Medulla oblongata (tissue), 1 donor: ENCODE results near the gene CDK16.

Experiments
- DNase-seq: peaks from one replicate; pipeline ENCODE4 v3.0.0-alpha.2; 2015; ENCODE audit errors: extremely low spot score

The CDK16 gene

GRCh38 chrX:47218280-47218919 is at the start of gene CDK16:
Gene CDK16, plus strand, starts transcription at chrX:47218681. Its CDS starts 4,877 bp downstream, at chrX:47223558.
- peak; percentile 72 for DNase-seq

GRCh38 chrX:47169273-47169672 is 49.2 kb upstream of the CDK16 start:
- no peak for DNase-seq

- no peak for DNase-seq
These were observed 48.6 kb upstream of the CDK16 start for GRCh38 chrX:47169726-47170515.

DNA sequence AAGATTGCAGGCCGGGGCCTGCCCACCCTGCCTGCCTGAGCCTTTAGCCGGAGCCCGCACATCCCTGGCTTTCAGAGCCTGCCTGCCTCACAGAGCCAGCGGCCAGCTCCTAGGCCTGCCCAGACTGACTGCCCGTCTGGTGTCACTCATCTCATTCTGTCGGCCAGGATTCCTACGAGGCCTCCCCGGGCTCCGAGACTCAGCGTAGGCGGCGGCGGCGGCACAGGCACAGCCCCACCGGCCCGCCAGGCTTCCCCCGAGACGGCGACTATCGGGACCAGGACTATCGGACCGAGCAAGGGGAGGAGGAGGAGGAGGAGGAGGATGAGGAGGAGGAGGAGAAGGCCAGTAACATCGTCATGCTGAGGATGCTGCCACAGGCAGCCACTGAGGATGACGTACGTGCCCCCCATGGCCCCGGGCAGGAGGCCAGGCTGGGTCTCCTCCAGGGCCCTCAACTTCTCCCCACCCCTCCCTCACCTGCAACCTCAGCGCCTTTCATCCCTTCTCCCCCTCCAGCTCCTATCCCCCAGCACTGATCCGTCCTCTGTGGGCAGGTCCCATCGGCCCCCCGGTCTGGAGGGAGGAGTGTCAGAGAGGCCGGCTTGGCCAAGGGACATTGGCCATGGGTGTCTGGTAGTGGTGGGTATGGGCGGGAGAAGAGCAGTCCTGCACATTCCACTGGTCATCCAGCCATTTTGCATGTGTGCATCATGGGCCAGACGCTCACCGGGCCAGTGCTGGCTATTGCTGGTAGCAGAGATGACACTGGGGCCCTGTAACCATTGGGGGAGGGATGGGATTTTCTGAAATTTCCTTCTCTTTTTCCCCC is 47.4 kb upstream of the CDK16 start:
- no peak for DNase-seq

GRCh38 chrX:47171996-47172395 is 46.5 kb upstream of the CDK16 start:
- DNase-seq, result no peak

DNA sequence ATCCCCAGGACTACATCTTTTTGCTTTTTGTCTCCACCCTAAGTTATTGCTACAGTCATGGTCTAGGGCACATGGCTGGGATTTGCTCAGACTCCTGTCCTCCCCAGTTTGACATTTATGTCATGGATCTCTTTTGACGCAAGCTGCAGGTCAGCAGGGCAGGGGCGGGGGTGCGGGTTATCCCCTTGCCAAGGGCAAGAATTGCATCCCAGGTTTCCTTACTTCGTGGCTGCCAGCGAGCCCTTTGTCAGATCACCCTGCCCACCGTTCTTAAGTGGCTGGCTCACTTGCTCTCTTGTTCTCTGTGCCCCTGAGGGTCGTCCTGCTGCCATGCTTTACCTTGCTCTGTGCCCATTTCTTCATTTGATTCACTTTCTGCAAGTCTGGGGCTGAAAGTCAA is 45.9 kb upstream of the CDK16 start:
- no peak for DNase-seq

GRCh38 chrX:47172971-47173792 is 45.3 kb upstream of the CDK16 start:
- DNase-seq, result no peak

GRCh38 chrX:47174376-47174775 is 44.1 kb upstream of the CDK16 start:
- DNase-seq, result no peak

DNA sequence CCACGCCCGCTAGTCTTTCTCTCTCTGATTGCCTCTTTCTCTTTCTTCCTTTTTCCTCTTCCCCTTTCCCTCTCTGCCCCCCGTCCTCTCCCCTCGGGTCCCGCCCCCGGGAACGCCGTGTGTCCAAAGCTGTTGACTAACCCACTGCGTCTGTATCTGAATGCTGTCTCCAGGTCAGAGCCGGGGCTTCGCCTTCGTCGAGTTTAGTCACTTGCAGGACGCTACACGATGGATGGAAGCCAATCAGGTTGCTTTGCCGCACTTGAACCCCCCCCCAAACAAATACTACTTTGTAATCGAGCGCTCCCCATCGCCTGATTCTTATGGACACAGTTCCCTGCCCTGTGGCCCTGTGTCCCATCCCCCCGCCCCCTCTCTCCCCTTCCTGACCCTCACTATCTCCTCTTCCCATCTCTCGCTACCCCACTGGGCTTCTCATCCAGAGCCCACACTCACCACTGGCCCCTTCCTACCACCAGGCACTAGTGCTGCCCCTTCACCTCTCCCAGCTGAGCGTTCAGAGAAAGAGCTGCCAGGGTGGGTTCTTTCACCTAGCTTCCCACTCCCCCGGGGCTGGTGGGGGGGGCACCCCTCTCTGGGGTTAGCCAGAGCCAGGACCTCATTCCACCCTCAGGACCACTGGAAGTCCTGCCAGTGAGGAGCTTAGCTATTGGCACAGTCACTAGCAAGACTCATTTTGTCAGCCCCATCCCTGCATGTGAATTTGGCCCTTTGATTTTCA is 43.5 kb upstream of the CDK16 start:
- no peak for DNase-seq

DNA sequence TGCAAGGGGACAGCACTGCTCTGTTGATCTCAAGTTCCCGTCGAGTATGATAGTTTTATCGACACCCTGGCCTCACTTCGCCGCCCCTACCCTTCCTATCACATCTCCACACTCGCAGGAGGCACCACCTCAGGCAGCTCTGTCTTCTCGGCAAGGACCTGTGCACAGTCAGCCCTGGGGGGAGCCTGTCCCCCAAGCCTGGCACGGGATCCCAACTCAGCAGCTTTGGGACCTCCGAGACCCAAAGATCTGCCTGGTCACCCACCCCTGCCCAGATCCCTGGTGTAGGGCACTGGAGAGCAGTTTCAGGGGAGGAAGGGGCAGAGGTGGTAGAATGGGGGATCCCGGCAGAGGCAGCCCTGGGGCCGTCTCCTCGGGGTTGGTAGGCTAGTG is 42.9 kb upstream of the CDK16 start:
- no peak for DNase-seq

GRCh38 chrX:47176101-47176740 is 42.3 kb upstream of the CDK16 start:
- no peak for DNase-seq

GRCh38 chrX:47177079-47177478 is 41.4 kb upstream of the CDK16 start:
- DNase-seq, result no peak

DNA sequence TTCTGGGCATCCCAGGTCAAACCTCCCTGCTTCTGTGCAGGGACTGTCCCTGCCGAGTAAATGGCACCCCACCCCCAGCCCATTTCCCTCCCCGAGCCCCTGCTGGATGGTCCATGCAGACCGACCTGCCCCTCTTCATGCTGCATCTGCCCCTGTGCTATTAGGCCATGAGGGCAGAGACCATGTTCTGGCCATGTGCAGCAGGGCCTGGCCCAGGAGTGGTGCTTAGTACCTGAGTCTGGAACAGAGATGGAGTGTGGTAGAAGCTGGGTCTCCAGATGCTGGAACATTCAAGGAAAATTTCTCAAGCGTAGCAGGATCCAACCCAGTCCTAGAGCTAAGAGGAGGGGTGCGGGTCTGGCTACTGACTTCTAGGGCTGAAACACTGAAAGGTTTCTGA is 40.1 kb upstream of the CDK16 start:
- DNase-seq, result no peak

DNA sequence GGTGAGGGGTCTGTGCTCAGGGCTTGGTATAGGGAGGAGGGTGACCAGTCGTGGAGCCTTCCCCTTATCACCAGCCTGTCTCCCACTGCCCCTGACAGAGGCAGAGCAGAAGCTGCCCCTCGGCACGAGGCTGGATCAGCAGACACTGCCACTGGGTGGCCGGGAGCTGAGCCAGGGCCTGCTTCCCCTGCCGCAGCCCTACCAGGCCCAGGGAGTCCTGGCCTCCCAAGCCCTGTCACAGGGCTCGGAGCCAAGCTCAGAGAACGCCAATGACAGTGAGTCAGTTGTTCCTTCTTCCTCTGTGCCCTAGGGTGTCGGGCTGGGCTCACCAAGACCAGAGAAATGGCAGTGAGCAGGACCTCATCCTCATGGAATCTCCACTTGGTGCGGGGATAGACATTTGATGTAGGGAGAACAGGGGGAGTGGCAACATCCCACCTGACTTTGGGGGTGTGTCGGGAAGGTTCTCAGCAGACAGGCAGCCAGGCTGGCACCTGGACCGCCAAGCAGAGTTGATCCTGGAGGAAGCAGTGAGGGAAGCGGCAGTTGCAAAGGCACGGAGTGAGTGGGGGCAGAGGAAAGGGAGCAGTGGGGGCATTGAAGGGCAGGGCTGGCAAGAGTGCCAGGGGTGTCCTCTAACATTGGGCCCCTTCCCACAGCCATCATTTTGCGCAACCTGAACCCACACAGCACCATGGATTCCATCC is 39.1 kb upstream of the CDK16 start:
- DNase-seq, result peak; percentile 78

DNA sequence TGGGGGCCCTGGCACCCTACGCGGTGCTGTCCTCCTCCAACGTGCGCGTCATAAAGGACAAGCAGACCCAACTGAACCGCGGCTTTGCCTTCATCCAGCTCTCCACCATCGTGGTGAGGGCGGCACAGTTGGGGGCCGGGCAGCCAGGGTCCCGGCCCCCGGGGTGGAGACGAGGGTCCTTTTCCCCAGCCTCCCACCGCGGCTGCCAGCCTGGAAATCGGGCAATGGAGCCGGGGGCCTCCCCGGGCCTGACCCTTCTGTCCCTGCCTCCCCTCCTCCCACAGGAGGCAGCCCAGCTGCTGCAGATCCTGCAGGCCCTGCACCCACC is 38.6 kb upstream of the CDK16 start:
- DNase-seq, result no peak

- DNase-seq, result no peak
These were observed 38.1 kb upstream of the CDK16 start for GRCh38 chrX:47180346-47180745.

DNA sequence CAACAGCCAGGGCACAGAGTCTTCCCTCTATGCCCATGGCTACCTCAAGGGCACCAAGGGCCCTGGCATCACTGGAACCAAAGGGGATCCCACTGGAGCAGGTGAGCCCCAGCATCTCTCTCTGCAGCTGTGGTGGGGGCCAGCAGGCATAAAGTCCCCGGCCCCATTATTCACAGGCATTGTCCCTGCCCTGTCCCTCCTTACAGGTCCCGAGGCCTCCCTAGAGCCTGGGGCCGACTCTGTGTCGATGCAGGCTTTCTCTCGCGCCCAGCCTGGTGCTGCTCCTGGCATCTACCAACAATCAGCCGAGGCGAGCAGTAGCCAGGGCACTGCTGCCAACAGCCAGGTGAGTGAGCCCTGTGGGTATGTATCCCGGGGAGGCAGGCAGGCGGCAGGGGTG is 37.2 kb upstream of the CDK16 start:
- DNase-seq, result no peak

DNA sequence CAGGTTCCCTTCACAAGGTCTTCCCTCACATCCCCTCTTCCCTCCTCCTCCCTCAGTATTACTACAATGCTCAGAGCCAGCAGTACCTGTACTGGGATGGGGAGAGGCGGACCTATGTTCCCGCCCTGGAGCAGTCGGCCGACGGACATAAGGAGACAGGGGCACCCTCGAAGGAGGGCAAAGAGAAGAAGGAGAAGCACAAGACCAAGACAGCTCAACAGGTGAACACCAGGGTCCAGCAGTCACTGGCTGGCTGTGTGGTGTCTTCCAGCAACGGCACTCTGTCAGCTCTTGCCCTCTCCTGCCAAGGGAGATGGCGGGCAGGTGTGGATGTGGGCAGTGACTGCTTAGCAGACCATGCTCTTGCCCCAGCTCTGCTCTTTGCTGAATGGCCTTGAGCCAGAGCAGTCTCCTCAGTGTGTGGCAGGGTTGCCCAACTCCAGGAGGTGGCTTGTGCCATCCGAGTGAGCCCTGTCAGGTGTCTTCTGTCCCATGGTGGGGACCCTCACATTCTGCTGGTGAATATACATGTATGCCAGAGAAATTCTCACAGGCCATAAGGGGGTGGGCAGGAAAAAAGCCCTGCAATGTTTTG is 36.3 kb upstream of the CDK16 start:
- DNase-seq, result no peak

DNA sequence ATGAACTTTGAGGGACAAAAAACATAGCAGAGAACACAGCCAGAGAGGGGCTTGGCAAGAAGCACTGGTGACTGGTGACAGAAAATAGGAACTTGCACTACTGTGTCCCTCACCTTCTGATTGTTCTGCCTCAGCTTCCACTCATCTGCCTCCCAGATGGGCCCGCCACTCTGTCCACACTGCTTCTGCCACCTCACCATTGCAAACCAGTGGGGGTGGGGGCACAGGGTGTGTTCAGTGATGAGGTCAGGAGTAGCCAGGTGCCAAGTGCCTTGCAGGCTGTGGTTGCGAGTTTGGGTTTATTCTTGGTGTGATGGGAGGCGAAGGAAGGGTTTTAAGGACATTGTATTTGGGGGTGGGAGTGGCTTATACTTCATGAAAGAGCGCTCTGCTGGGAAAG is 34.0 kb upstream of the CDK16 start:
- no peak for DNase-seq

DNA sequence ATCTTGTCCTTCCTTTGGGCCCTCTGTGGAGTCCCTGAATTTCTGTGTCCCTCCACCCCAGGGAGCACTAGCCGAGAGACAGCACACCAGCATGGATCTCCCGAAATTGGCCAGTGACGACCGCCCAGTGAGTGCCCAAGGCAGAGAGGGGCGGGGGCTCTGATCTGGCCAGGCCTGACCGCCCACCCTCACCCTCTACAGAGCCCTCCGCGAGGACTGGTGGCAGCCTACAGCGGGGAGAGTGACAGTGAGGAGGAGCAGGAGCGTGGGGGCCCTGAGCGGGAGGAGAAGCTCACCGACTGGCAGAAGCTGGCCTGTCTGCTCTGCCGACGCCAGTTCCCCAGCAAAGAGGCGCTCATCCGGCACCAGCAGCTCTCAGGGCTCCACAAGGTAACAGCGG is 33.2 kb upstream of the CDK16 start:
- DNase-seq, result no peak
